ENCODE results near the gene KCNMB2.
"Not testable (repeated sequence)": the region's sequence is repeated elsewhere in the genome, so short reads cannot be mapped to it uniquely, and the experiment has no call there.

The KCNMB2 gene

GRCh38 chr3:178520451-178520850 lies 15.8 kb upstream of the KCNMB2 start:
- DNase-seq: no peak

GRCh38 chr3:178522200-178523052 lies 13.8 kb upstream of the KCNMB2 start:
- DNase-seq: no peak

GRCh38 chr3:178525251-178525650 lies 11.0 kb upstream of the KCNMB2 start:
- DNase-seq: no peak

GRCh38 chr3:178526291-178526690 lies 9.9 kb upstream of the KCNMB2 start:
- no peak for DNase-seq

GRCh38 chr3:178527981-178528380 lies 8.3 kb upstream of the KCNMB2 start:
- DNase-seq: no peak

DNA sequence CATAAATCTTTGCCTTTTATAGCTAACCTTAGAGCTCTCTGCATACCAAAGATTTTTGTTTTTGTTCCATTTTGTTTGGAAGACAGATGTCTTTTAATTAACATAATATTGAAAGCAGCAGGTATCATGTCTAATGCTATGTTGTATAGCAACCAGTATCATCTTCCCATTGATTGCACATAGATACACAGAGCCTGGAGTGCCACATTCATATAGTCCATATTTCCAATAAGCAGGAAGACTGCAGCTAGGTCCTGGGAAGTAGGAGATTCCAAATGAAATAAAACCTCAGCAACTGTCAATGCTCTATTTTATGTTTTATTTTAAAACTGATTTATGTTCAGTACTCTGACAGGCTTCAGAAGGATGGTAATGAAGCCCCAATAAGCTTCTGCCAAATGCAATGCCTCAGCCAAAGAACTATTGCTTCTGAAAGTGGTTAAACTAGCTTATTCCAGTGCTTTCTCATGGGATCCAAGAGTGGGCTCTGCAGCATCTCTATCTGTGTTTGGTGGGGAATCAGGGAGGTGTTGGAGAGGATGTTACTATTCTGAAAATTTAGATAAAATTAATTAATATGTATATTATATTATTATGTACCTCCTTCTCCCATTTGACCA lies 6.5 kb upstream of the KCNMB2 start:
- DNase-seq: no peak

DNA sequence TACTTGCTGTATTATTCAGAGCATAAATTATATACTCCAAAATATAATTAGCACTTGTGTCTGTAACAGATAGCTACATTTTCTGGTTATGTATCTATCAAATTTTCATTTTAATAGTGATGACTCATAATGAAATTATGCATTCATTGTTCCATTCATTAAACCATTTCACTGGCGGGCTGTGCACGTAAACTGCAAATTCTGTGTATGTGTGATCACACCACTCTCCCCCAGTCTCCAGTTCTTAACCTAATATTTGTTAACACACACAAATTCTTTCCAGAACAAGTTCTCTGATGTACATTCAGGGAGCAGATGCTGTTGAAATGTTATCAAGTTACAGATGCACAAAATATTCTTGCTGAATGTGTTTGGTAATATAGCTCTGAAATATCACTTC lies 3.8 kb upstream of the KCNMB2 start:
- no peak for DNase-seq

- no peak for DNase-seq
These were observed 978 bp downstream of the KCNMB2 start for GRCh38 chr3:178537122-178537705.

- DNase-seq: no peak
These were observed 1.8 kb downstream of the KCNMB2 start for GRCh38 chr3:178538056-178538455.

DNA sequence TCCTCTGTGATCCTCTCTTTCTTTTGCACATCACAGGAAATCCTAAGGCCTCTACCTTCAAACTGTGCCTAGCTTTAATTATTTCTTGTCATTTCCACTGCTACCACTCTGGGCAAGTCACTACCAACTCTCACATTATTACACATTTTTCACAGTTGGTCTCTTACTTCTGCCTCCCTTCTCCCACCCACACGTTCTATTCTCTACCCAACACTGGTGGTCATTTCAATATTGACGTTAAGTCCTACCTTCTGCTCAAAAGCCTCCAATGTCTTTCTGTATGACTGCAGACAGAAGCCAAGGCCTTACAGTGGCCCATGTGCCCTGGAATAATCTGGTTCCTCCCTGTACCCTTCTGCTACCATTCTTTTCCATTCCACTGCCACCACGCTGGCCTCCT lies 3.9 kb downstream of the KCNMB2 start:
- DNase-seq: no peak

DNA sequence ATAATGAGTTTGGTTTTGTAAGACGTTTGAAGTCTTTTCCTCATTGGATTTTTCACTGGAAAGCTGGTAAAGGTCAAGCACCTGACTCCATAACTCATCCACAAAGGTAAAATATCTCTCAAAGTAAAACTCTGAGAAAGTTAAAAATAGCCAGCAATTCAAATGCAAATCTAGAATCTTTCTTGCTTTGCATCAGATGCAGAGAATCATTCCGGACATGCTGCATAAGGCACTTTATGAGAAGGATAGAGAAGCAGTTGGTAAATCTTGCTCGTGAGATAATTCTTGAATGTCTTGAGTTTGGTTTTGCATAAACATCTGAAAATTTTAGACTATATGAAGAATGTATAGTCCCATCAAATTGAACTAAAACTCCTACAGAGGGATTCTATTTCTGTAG lies 9.1 kb downstream of the KCNMB2 start:
- DNase-seq: no peak

- DNase-seq: no peak
These were observed 9.8 kb downstream of the KCNMB2 start for GRCh38 chr3:178546079-178546478.

- not testable (repeated sequence) for DNase-seq
These were observed 13.2 kb downstream of the KCNMB2 start for GRCh38 chr3:178549426-178549825.

- no peak for DNase-seq
These were observed 15.7 kb downstream of the KCNMB2 start for GRCh38 chr3:178551916-178552321.

- DNase-seq: no peak
These were observed 22.4 kb downstream of the KCNMB2 start for GRCh38 chr3:178558637-178559036.

DNA sequence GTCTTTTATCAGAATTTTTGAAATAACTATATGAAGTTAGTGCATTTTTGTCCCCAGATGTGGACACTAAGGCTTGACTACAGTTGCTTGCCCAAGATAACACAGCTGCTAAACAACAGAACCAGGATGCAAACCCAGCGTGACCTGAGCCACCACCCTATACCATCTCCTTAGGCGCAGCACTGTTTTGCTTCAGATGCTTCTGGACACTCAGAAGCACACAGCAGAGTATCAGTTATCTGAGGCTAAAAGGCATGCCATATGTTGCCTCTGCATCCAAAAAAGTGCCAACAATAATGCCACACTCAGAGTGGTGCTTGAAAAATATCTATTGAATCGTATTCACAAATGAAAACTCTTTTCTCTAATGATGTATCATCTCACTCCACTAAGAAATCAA lies 24.5 kb downstream of the KCNMB2 start:
- DNase-seq: no peak

DNA sequence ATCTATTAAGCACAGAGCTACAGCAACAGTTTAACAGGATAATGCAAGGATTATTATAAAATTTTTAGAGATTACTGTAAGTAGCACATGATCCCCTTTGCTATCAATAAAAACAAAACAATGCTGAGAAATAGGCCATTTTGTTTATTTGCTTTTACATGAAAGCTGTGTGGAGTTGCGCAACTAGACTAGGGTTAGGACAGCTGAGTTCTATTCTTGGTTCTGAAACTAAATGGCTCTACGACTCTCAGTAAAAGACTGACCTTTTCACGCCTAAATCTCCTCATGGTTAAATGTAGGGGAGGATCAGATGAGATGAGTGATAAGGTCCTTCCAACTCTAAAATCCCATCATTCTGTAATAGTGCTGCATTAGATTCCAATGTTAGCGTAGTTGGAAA lies 25.0 kb downstream of the KCNMB2 start:
- DNase-seq: no peak

DNA sequence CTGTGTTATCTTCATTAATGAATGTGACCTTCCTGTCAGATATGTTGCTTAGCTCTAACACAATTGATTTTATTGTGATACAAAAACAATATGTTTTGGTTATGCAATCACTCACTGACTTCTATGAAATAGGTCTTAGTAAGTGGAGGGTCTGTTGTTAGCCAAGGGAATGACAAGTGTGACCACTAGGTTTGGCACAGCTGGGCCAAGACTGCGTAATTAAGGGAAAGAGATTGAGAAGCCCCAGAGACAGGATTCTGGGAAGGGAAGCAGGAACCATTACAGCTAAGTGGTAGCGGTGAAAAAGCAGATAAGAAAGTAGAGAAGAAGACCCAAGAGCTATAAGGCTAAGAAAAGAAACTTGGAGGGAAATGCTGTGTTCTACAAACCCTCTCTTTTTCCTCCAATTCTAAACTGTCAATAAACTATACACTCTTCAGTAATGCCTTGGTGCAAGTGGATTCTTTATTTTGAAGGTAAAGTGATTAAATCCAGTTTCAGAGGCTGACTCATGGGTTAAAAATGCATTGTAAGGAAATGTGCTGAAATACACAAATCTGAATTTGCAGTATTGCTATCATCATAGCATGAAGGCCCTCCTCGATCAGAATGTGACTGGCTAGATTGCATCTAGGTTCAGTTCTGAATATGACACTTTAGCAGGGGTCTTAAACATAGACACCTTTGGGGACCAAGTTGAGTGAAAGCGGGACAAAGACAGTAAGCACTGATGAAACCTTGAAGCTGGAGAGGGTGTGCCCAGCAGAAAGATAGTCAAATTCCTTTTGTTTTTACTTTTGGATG lies 26.1 kb downstream of the KCNMB2 start:
- DNase-seq: no peak

DNA sequence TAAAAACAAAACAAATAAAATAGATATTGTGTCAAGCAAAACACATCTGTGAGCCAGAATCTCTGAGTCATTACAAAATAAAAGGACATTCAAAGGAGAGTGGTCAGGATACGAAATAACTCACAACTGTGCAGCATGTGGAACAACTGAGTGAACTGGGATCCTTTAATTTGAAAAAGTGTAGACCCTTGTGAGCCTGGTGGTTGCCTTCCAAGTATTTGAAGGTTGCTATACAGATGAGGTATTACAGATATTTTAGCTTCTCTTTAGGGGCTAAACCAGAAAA lies 26.7 kb downstream of the KCNMB2 start:
- DNase-seq: no peak

DNA sequence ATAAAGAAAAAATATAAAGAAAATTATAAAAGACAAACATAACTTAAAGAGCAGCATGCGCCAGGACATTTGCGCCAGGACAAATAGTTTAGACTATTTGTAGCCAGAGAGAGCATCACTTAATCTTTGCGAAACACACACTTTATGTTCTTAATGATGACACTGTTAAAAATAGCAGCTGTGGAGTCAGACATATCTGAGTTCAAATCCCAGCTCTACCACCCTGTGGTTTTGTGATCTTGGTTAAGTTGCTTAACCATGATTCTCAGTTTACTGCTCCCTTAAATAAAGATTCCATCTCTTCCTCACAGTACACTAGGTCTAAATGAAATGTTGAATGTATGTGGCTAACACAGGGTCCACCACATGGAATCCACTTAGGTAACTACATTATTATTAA lies 31.4 kb downstream of the KCNMB2 start:
- no peak for DNase-seq

- no peak for DNase-seq
These were observed 32.0 kb downstream of the KCNMB2 start for GRCh38 chr3:178568155-178568731.

DNA sequence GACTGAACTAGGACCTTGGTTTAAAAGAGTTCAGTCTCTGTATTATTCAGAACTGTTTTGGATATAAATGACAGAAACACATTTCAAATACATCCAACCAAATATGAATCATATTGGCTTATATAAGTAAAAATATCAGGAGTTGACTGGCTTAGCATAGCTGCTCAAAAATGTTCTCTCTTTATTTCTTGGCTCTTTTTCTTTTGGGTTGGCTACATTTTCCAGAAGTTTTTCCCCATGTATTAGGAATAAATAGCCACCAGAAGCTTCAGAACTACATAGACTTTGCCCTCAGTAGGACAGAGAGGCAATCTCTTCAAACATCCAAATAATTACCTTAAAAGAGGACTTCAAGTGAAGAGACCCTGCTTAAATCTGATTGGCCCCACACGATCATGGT lies 32.7 kb downstream of the KCNMB2 start:
- DNase-seq: no peak

- DNase-seq: no peak
These were observed 33.6 kb downstream of the KCNMB2 start for GRCh38 chr3:178569826-178570225.

Measured in activated T-cell treated with anti-CD3 and anti-CD28 coated beads for 4 hours (primary cell).